ENCODE measurements around the gene ZNF423. TPM values are rescaled to one million over a fixed set of nuclear protein-coding genes. Genes with fewer than 3 reads are reported as not detected.

Gene ZNF423
- total RNA-seq, 4 donors from 2014 or later, result 4.1 to 20.2 (median 10.3) TPM

DNA sequence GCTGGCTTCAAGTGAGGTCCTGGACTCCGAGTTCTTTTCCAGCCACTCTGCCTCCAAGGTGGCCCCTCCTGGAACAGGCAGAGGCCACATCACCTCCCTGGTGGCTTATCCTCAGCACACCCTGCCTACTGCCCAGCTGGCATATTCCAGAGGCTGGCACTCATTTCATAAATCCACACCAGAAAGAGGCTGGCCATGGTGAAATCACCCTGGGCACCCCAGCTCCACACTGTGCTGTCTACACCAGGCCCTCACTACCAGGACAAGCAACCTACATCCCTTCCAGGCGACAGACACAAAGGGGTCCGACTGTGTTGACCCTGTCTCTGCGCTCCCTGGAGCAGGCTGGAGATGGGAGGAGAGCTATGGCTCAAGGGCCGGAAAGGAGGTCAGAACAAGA is 382.1 kb downstream of the ZNF423 start:
- TF ChIP-seq, protein P1, sequence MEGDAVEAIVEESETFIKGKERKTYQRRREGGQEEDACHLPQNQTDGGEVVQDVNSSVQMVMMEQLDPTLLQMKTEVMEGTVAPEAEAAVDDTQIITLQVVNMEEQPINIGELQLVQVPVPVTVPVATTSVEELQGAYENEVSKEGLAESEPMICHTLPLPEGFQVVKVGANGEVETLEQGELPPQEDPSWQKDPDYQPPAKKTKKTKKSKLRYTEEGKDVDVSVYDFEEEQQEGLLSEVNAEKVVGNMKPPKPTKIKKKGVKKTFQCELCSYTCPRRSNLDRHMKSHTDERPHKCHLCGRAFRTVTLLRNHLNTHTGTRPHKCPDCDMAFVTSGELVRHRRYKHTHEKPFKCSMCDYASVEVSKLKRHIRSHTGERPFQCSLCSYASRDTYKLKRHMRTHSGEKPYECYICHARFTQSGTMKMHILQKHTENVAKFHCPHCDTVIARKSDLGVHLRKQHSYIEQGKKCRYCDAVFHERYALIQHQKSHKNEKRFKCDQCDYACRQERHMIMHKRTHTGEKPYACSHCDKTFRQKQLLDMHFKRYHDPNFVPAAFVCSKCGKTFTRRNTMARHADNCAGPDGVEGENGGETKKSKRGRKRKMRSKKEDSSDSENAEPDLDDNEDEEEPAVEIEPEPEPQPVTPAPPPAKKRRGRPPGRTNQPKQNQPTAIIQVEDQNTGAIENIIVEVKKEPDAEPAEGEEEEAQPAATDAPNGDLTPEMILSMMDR (IDR thresholded peaks at IDR 0.05; ENCODE audit: low read depth), result no peak

DNA sequence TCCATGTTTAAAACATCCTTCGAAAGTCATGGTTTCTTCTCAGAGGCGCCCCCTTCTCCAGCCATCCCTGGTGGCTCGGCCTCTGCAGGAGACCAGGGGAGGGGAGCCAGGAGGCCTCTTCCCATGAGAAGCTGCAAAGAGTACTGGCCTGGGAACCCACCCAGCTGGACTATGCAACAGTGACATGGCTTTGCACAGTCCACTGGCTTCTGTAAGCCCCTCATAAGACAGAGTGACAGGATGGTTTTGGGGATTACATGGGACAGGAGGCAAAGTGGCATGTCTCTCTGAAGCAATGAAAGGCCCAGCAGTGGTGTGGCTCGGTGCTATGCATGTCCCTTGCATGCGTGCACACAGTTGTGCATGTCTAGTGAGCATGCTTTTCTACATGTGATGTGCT is 382.8 kb downstream of the ZNF423 start:
- TF ChIP-seq, protein P1 (IDR thresholded peaks at IDR 0.05; ENCODE audit: low read depth), result no peak

DNA sequence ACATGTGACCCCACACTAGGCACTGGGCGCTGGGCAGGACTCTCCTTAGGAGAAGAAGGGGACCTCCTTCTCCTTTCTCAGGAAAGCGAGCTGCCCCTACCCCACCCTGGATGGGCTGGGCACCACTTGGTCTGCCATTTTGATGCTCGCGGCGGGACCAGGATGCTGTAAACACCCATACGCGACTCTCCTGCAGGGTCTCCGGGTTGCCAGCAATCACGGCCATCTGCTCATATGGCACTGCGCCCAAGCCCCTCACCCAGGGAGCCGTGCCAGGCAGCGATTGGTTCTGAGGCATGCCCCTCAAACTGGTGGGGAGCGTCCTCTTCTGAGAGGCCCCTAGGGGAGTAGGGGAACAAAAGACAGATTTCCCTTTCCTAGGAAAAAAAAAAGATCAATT is 383.3 kb downstream of the ZNF423 start:
- TF ChIP-seq, protein P1 (IDR thresholded peaks at IDR 0.05; ENCODE audit: low read depth), result no peak

DNA sequence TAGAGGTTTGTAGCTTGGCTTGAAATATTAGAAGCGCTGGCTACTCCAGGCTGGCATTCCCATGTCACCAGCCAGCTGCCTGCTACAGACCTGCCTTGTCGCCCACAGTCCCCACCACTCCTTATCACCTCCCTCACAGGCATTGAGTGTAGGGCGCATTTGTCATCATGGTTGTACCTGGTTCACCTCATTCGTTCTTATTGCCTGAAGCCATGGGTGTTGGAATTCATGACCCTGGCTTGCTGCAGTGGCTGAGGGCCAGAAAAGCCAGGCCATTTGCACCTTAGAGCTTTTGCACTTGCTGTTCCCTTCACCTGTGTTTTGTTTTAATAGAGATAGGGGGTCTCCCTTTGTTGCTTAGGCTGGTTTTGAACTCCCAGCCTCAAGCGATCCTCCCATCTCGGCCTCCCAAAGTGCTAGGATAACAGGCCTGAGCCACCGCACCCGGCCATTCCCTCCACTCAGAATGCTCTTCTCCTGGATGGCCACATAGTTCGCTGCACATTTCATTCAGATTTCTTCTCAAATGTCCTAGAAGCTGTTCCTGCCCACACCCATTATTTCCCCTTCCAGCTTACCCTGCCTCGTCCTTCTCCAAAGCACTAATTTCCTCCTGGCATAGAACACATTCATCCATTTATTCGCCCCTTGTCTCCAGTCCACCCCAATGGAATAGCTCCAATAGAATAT is 384.7 kb downstream of the ZNF423 start:
- TF ChIP-seq, protein P1 (IDR thresholded peaks at IDR 0.05; ENCODE audit: low read depth), result no peak

DNA sequence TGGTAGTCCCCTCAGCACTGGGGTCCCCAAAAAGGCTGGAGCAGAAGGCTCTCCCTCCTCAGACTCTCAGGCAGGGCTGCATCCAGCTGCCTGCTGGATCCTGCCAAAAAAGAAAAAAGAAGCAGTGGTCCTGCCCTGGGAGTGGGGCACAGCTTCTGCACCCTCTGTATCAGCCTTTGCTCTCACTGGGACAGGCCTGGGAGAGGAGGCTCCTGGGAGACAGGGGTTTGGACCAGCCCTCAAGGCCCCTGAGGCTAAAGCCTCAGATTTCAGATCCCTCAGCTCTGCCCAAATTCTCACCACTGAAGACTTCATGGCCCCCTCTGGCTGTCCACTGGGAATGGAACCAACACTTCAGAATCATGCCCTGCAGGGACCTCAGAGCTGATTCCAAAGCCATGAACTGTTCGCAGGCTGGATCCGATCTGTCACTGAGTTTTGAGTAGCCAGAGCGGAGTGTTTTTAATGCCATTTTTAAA is 385.4 kb downstream of the ZNF423 start:
- TF ChIP-seq, protein P1 (IDR thresholded peaks at IDR 0.05; ENCODE audit: low read depth), result no peak

DNA sequence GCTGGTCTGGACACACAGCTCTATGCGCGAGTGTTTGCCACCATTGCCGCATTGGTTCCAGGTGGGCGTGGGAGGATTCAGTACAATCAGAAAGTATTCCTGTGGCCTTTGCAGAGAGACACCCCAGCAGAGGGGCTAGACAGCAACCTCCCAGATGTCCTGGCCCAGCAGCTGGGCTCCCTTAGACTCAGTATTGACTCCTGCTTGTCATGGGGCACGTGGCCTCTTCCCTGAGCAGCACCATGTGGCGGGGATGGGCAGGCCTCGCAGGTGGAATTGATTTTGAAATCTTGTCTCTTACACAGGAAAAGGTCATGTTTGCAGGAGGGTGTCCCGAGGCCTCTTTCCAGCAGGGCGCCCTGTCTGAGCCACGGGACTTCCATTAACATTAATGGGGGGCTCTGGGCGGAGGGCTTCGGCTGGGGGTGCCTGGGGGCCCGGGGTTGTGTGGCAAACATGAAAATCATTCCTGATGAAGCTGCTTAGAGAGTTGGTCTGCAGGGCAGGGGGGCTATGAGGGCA is 385.9 kb downstream of the ZNF423 start:
- TF ChIP-seq, protein P1 (IDR thresholded peaks at IDR 0.05; ENCODE audit: low read depth), result no peak

DNA sequence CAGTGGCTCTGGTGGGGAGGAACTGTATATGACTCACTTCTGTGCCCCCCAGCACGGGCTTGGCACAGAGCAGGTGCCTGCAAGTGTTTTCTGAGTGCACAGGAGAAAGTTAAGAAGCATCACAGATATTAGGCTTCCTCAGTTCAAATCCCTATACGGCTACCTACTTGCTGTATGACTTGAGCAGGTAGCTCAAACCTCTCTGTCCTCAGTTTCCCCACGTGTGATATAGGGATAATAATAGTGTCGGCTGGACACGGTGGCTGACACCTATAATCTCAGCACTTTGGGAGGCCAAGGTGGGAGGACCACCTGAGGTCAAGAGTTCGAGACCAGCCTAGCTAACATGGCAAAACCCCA is 386.6 kb downstream of the ZNF423 start:
- TF ChIP-seq, protein P1 (IDR thresholded peaks at IDR 0.05; ENCODE audit: low read depth), result no peak

Measured in subcutaneous adipose tissue (tissue), 4 donors.